Measurements from ENCODE around the gene RALGPS1. TPM values are rescaled to one million over a fixed set of nuclear protein-coding genes. Genes with fewer than 3 reads are reported as not detected.

RALGPS1 gene
- total and polyA plus RNA-seq, 2 of the 8 experiments (the other 6 are each of a cell fraction or from before 2014, with no cell fraction given) = 20.0 to 23.5 TPM

- Histone ChIP-seq H4K91ac (replicated peaks; ENCODE audit: insufficient read length, low read length) (no peak overlapping the region), H3K23me2 (ENCODE audit: low read depth, low read length) (no peaks in the 10 kb centered on the region), H4K5ac (ENCODE audit: insufficient read length, low read depth, low read length) (no peak overlapping the region), H3K79me1 (ENCODE audit: low read depth, low read length) (no peaks in the 10 kb centered on the region), H3K9ac (replicated peaks in 1 of 4; ENCODE audit: extremely low read depth in 1 of 4, low read depth in 3 of 4, low read length in 3 of 4) (no peak overlapping the region), H2BK20ac (ENCODE audit: low read length) (no peak overlapping the region), H2AFZ (ENCODE audit: low read length) (no peak overlapping the region), H3K27ac (ENCODE audit: low read depth, low read length) (no peak overlapping the region), H2BK5ac (ENCODE audit: low read depth, low read length) (no peak overlapping the region), H3K79me2 (ENCODE audit: control insufficient read depth in 1 of 2, insufficient read depth in 2 of 2, low read length in 2 of 2) (no peaks in the 10 kb centered on the region), H3K4me3 (ENCODE audit: extremely low read depth in 1 of 4, insufficient read depth in 2 of 4, low read depth in 3 of 4, low read length in 4 of 4) (no peak overlapping the region), H2AK5ac (ENCODE audit: low read depth, low read length) (no peak overlapping the region), H3K9me3 (ENCODE audit: insufficient read depth in 2 of 2, low read depth in 1 of 2, low read length in 1 of 2) (no peaks in the 10 kb centered on the region), H3K14ac (ENCODE audit: insufficient read length) (no peak overlapping the region), H3K56ac (replicated peaks; ENCODE audit: insufficient read length, low read depth, low read length) (no peak overlapping the region), H3K4me1 (replicated peaks in 1 of 4; ENCODE audit: control insufficient read depth in 3 of 4, insufficient read depth in 4 of 4, low read length in 3 of 4) (no peaks in the 10 kb centered on the region), H3K4me2 (ENCODE audit: insufficient read depth in 1 of 2, low read depth in 2 of 2, low read length in 2 of 2) (no peak overlapping the region), H3K36me3 (ENCODE audit: control insufficient read depth in 2 of 4, insufficient read depth in 4 of 4, low read length in 3 of 4) (no peaks in the 10 kb centered on the region), H3K23ac (ENCODE audit: insufficient read length) (no peak overlapping the region), H4K20me1 (replicated peaks in 1 of 2; ENCODE audit: control insufficient read depth in 1 of 2, insufficient read depth in 2 of 2, low read length in 2 of 2) (peaks cover 0 to 2% of the 10 kb centered on the region in 2 experiments), H4K8ac (ENCODE audit: extremely low read depth, insufficient read depth, low read length) (no peak overlapping the region), H3K27me3 (replicated peaks in 1 of 4; ENCODE audit: control insufficient read depth in 3 of 4, extremely low read depth in 1 of 4, insufficient read depth in 3 of 4, low read length in 3 of 4) (no peaks in the 10 kb centered on the region), H2BK15ac (ENCODE audit: low read length) (no peak overlapping the region), H3K4ac (replicated peaks; ENCODE audit: insufficient read length, low read depth, low read length) (no peak overlapping the region), H2BK120ac (replicated peaks; ENCODE audit: low read depth, low read length) (no peak overlapping the region), H3K18ac (ENCODE audit: extremely low read depth, low read length) (no peak overlapping the region), H2BK12ac (ENCODE audit: low read depth, low read length) (no peak overlapping the region)
- WGBS, 2 experiments (ENCODE audit: extremely low coverage in 1 of 2, insufficient coverage in 1 of 2, insufficient read length in 1 of 2, insufficient replicate concordance in 2 of 2, low coverage in 1 of 2, low lambda C conversion rate in 2 of 2, missing lambda C conversion rate in 1 of 2) = 96% methylated on average over 17 of the region's 17 CpGs; no CpG with 5 or more reads in 1 of the 2 experiments
- TF ChIP-seq, protein P1, sequence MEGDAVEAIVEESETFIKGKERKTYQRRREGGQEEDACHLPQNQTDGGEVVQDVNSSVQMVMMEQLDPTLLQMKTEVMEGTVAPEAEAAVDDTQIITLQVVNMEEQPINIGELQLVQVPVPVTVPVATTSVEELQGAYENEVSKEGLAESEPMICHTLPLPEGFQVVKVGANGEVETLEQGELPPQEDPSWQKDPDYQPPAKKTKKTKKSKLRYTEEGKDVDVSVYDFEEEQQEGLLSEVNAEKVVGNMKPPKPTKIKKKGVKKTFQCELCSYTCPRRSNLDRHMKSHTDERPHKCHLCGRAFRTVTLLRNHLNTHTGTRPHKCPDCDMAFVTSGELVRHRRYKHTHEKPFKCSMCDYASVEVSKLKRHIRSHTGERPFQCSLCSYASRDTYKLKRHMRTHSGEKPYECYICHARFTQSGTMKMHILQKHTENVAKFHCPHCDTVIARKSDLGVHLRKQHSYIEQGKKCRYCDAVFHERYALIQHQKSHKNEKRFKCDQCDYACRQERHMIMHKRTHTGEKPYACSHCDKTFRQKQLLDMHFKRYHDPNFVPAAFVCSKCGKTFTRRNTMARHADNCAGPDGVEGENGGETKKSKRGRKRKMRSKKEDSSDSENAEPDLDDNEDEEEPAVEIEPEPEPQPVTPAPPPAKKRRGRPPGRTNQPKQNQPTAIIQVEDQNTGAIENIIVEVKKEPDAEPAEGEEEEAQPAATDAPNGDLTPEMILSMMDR (IDR thresholded peaks at IDR 0.05; ENCODE audit: control extremely low read depth in 1 of 3, insufficient read depth in 1 of 3, low read depth in 1 of 3, low read length in 3 of 3) = peak; percentile 31 to 54 (median 53); a peak in 3 of 4 replicates
- TF ChIP-seq BRCA1 (IDR thresholded peaks at IDR 0.05; ENCODE audit: low read depth, low read length) = no peak
- peak; percentile 13 to 32; a peak in 2 of 4 replicates for TF ChIP-seq RAD21 (IDR thresholded peaks at IDR 0.05 in 1 of 2, conservative IDR thresholded peaks at IDR 0.05 in 1 of 2; ENCODE audit: low read depth in 2 of 2, low read length in 2 of 2)
- peak; percentile 48; the same call in 1 of the 2 replicates for TF ChIP-seq YY1 (IDR thresholded peaks at IDR 0.05; ENCODE audit: low read depth, low read length)
- CTCF ChIA-PET (ENCODE audit: partially characterized antibody) = interaction anchor here (0.8 to 2.2 kb wide), 9 partner anchors 10 to 311 kb away, joined by 3 to 9 read pairs (median 3); no protein-coding TSS in a partner anchor
- POLR2A ChIA-PET (ENCODE audit: partially characterized antibody) = interaction anchor here (0.7 kb wide), 1 partner anchor 11 kb away, joined by 3 read pairs; no protein-coding TSS in a partner anchor
- no peak for DNase-seq (ENCODE audit: low read depth in 1 of 2, low spot score in 2 of 2)
- FAIRE-seq = no peak
Measured at GRCh38 chr9:127093319-127094020, 178.9 kb downstream of the RALGPS1 start.

Data from H1 (cell line).